GM12878 (cell line): ENCODE results near the gene ZBED4. TPM values are rescaled to one million over a fixed set of nuclear protein-coding genes. Genes with fewer than 3 reads are reported as not detected.
A peak's percentile ranks its signal among the peaks of the same experiment; 100 is the strongest.

Experiments
- CREB1 ChIP-seq: IDR thresholded peaks from 2 replicates; pipeline ENCODE4 v1.6.1; 2012; ENCODE audit warnings: low read depth, mild to moderate bottlenecking, inconsistent platforms
- DPF2 ChIP-seq: fragments of 450-650 bp; IDR thresholded peaks from 2 replicates; pipeline ENCODE4 v1.6.1; 2017; ENCODE audit warnings: mild to moderate bottlenecking
- E2F4 ChIP-seq: IDR thresholded peaks from 2 replicates; pipeline ENCODE4 v1.6.1; 2012; ENCODE audit warnings: low read depth, low read length, improper control_type of control experiment
- FOXM1 ChIP-seq: IDR thresholded peaks from 2 replicates; pipeline ENCODE4 v1.6.1; 2012; ENCODE audit warnings: low read depth, mild to moderate bottlenecking, inconsistent platforms, low read length, moderate library complexity
- GATAD2B ChIP-seq: fragments of 450-650 bp; conservative IDR thresholded peaks from 2 replicates; pipeline ENCODE4 v1.6.1; 2017; ENCODE audit warnings: low read depth, mild to moderate bottlenecking, moderate library complexity
- HCFC1 ChIP-seq: fragments of 150-350 bp; IDR thresholded peaks from 2 replicates; pipeline ENCODE4 v1.6.1; 2014; ENCODE audit warnings: low read length
- IKZF1 ChIP-seq: fragments of 450-650 bp; conservative IDR thresholded peaks from 2 replicates; pipeline ENCODE4 v1.6.1; 2017; ENCODE audit warnings: antibody characterized with exemption, mild to moderate bottlenecking
- IRF4 ChIP-seq: IDR thresholded peaks from 2 replicates; pipeline ENCODE4 v1.6.1; 2011; ENCODE audit warnings: low read depth, low read length
- MEF2A ChIP-seq: IDR thresholded peaks from 2 replicates; pipeline ENCODE4 v1.6.1; 2011; ENCODE audit warnings: low read depth, mild to moderate bottlenecking, low read length, moderate library complexity; ENCODE audit not compliant: insufficient read depth
- MEF2B ChIP-seq: fragments of 450-650 bp; IDR thresholded peaks from 2 replicates; pipeline ENCODE4 v1.6.1; 2018; ENCODE audit warnings: mild to moderate bottlenecking, moderate library complexity; ENCODE audit not compliant: partially characterized antibody, poor library complexity, severe bottlenecking
- MYC ChIP-seq: IDR thresholded peaks from 2 replicates; pipeline ENCODE4 v1.6.1; 2011; ENCODE audit warnings: mild to moderate bottlenecking, low read length, moderate library complexity, inconsistent platforms; ENCODE audit not compliant: insufficient read depth, insufficient replicate concordance, insufficient read length, severe bottlenecking
- NR2C1 ChIP-seq: fragments of 450-650 bp; IDR thresholded peaks from 2 replicates; pipeline ENCODE4 v1.6.1; 2017; ENCODE audit warnings: antibody characterized with exemption, mild to moderate bottlenecking, moderate library complexity
- NR2C2 ChIP-seq: IDR thresholded peaks from 2 replicates; pipeline ENCODE4 v1.6.1; 2011; ENCODE audit warnings: borderline replicate concordance, low read depth; ENCODE audit not compliant: control insufficient read depth, insufficient read length
- PAX5 ChIP-seq: IDR thresholded peaks from 2 replicates; pipeline ENCODE4 v1.6.1; 2011; ENCODE audit warnings: low read depth, low read length, borderline replicate concordance
- POLR2A ChIP-seq: IDR thresholded peaks from 2 replicates; pipeline ENCODE4 v1.6.1; 2011; ENCODE audit warnings: low read depth, mild to moderate bottlenecking, low read length
- POLR2AphosphoS5 ChIP-seq: IDR thresholded peaks from 2 replicates; pipeline ENCODE4 v1.6.1; 2011; ENCODE audit warnings: mild to moderate bottlenecking, low read length, inconsistent platforms
- RAD51 ChIP-seq: fragments of 450-650 bp; IDR thresholded peaks from 2 replicates; pipeline ENCODE4 v1.6.1; 2016; ENCODE audit warnings: moderate library complexity, mild to moderate bottlenecking, inconsistent platforms
- RBBP5 ChIP-seq: fragments of 200-600 bp; sonication (generic); conservative IDR thresholded peaks from 2 replicates; pipeline ENCODE4 v1.6.1; 2016
- RELA ChIP-seq: fragments of 450-650 bp; IDR thresholded peaks from 2 replicates; pipeline ENCODE4 v1.8.0; 2014; ENCODE audit warnings: borderline replicate concordance; ENCODE audit not compliant: partially characterized antibody
- SRF ChIP-seq, 2 experiments: IDR thresholded peaks; 2 replicates each; pipeline ENCODE4 v1.6.1; 2011; ENCODE audit warnings: low read depth in 2 of 2, low read length in 2 of 2, mild to moderate bottlenecking in 1 of 2, moderate library complexity in 1 of 2
- SUPT20H ChIP-seq: IDR thresholded peaks from 2 replicates; pipeline ENCODE4 v1.6.1; 2011; ENCODE audit warnings: low read depth, mild to moderate bottlenecking, low read length, moderate library complexity, borderline replicate concordance; ENCODE audit not compliant: control insufficient read depth
- SUZ12 ChIP-seq: fragments of 200-600 bp; sonication (generic); IDR thresholded peaks from one replicate; pipeline ENCODE4 v1.6.1; 2018; ENCODE audit warnings: antibody characterized with exemption, mild to moderate bottlenecking; ENCODE audit not compliant: unreplicated experiment
- TBL1XR1 ChIP-seq: IDR thresholded peaks from 2 replicates; pipeline ENCODE4 v1.6.1; 2012; ENCODE audit warnings: low read depth, low read length, improper control_type of control experiment
- TCF3 ChIP-seq: IDR thresholded peaks from 2 replicates; pipeline ENCODE4 v1.6.1; 2012; ENCODE audit warnings: low read depth, mild to moderate bottlenecking, low read length, borderline replicate concordance; ENCODE audit not compliant: insufficient read depth
- USF2 ChIP-seq: IDR thresholded peaks from 2 replicates; pipeline ENCODE4 v1.6.1; 2011; ENCODE audit warnings: low read depth, low read length, improper control_type of control experiment, borderline replicate concordance
- ZBED1 ChIP-seq: IDR thresholded peaks from 2 replicates; pipeline ENCODE4 v1.6.1; 2016; ENCODE audit warnings: borderline replicate concordance
- ZZZ3 ChIP-seq: IDR thresholded peaks from 2 replicates; pipeline ENCODE4 v1.6.1; 2011; ENCODE audit warnings: low read depth; ENCODE audit not compliant: control insufficient read depth, insufficient read length
- polyA plus RNA-seq, 11 experiments: library from polyadenylated mRNA; depleted of rRNA in 4 of 11; unstranded in 6 of 11; stranded (reverse) in 5 of 11; fragments of >200 nt; fragmentation: Nextera tagmentation in 4 of 11; fragmentation: Illumina TruSeq in 1 of 11; extraction: Ambion mirVana in 4 of 11; extraction: Trizol in 1 of 11; gene quantifications; 1 replicate in 1 of 11; 2 replicates in 10 of 11; pipeline versions ENCODE4 v1.2.1 to v1.2.3, GENCODE V29; 2011 to 2016; ENCODE audit warnings: inconsistent platforms in 2 of 11, missing spikeins in 2 of 11, low read depth in 1 of 11
- total RNA-seq, 4 experiments: library from RNA; depleted of rRNA in 3 of 4; stranded (reverse); fragments of >200 nt in 3 of 4; fragmentation: Illumina TruSeq in 1 of 4; extraction: Trizol in 1 of 4; gene quantifications; 2 replicates each; pipeline versions ENCODE4 v1.2.1 to v1.2.3, GENCODE V29; 2013 to 2021
- TF ChIP-seq, protein P1 (sequence below): fragments of 450-650 bp; IDR thresholded peaks from 2 replicates; pipeline ENCODE4 v1.6.1; 2017; ENCODE audit warnings: antibody characterized with exemption, mild to moderate bottlenecking, moderate library complexity

Gene ZBED4
- total and polyA plus RNA-seq, 10 of the 15 experiments (the other 5 are each of a cell fraction or from before 2014, with no cell fraction given): 2.3 to 21.6 (median 12.8) TPM

GRCh38 chr22:49917974-49918910 is 64.6 kb downstream of the ZBED4 start, which contains the start of the genes ALG12 and CRELD2 (continued):
- no peak for TF ChIP-seq RELA
- peak; percentile 78 for TF ChIP-seq IKZF1
- no peak for TF ChIP-seq TCF3
- TF ChIP-seq E2F4: peak; percentile 25; the same call in 1 of the 2 replicates
- no peak for TF ChIP-seq FOXM1
- TF ChIP-seq CREB1: peak; percentile 64
- no peak for TF ChIP-seq MYC
- TF ChIP-seq, protein P1, sequence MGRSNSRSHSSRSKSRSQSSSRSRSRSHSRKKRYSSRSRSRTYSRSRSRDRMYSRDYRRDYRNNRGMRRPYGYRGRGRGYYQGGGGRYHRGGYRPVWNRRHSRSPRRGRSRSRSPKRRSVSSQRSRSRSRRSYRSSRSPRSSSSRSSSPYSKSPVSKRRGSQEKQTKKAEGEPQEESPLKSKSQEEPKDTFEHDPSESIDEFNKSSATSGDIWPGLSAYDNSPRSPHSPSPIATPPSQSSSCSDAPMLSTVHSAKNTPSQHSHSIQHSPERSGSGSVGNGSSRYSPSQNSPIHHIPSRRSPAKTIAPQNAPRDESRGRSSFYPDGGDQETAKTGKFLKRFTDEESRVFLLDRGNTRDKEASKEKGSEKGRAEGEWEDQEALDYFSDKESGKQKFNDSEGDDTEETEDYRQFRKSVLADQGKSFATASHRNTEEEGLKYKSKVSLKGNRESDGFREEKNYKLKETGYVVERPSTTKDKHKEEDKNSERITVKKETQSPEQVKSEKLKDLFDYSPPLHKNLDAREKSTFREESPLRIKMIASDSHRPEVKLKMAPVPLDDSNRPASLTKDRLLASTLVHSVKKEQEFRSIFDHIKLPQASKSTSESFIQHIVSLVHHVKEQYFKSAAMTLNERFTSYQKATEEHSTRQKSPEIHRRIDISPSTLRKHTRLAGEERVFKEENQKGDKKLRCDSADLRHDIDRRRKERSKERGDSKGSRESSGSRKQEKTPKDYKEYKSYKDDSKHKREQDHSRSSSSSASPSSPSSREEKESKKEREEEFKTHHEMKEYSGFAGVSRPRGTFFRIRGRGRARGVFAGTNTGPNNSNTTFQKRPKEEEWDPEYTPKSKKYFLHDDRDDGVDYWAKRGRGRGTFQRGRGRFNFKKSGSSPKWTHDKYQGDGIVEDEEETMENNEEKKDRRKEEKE: no peak
- peak; percentile 79 for TF ChIP-seq GATAD2B
- no peak for TF ChIP-seq SUPT20H
- TF ChIP-seq IRF4: no peak
- TF ChIP-seq DPF2: peak; percentile 53
- TF ChIP-seq HCFC1: peak; percentile 77
- peak; percentile 76 for TF ChIP-seq POLR2A
- TF ChIP-seq RAD51: no peak
- TF ChIP-seq SRF (IDR thresholded peaks at IDR 0.05; ENCODE audit: low read depth in 2 of 2, low read length in 2 of 2): no peak
- TF ChIP-seq NR2C2: no peak
- TF ChIP-seq TBL1XR1: no peak
- peak; percentile 25; the same call in 1 of the 2 replicates for TF ChIP-seq PAX5
- no peak for TF ChIP-seq USF2
- TF ChIP-seq POLR2AphosphoS5: peak; percentile 46
- TF ChIP-seq SUZ12: no peak
- no peak for TF ChIP-seq ZBED1
- TF ChIP-seq MEF2A: no peak
- peak; percentile 17 for TF ChIP-seq MEF2B
- no peak for TF ChIP-seq ZZZ3
- no peak for TF ChIP-seq RBBP5
- peak; percentile 84 for TF ChIP-seq NR2C1
